Daoy (cell line): ENCODE results near the gene ZC3H12C. TPM values are rescaled to one million over a fixed set of nuclear protein-coding genes. Genes with fewer than 3 reads are reported as not detected.
A peak's percentile ranks its signal among the peaks of the same experiment; 100 is the strongest.

ENCODE experiments used
- DNase-seq: peaks from one replicate; pipeline ENCODE4 v3.0.0-alpha.2; 2015; ENCODE audit warnings: low read depth
- total RNA-seq: library from RNA; depleted of rRNA; stranded (reverse); fragments of >200 nt; shearing (Covaris generic); gene quantifications from 2 replicates; pipeline ENCODE4 v1.2.3, GENCODE V29; 2014

Gene ZC3H12C
- total RNA-seq, 1 experiment from 2014 or later, result 3.8 TPM

DNA sequence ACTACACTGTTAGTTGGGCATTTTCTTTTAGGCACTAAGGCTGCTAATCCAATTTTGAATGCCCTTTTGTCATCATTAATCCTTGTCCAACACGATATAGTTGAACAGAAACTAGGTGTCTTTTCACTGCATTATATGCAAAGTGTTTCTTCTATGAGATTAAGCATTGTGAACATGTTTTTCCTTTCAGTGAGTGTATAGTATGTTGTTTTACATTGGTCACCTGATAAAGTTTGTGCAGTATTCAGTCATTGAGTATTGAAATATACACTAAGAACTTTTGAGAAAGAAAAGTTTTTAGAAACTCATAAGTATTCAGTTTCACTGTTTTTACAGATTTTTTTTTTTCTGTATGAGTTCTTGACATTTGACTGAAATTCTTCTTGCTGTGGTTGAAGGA lies 59.0 kb downstream of the ZC3H12C start:
- no peak for DNase-seq

DNA sequence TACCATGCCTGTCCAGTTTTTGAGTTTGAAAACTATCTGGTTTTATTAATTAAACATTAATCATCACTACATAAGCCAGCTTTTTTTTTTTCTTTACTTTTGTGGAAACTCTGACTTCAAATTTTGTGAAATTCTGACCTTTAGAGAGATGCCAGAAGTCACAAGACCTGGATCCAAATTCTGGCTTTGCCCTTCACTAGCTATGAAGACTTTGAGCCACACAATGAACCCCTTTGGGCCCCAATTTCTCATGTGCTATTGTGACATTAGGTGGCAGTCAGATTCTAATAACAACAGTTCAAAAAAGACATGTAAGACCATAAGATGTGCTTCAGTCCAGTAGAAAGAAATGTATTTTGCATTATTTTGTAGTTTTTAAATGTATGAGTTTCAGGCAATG lies 60.3 kb downstream of the ZC3H12C start:
- no peak for DNase-seq

DNA sequence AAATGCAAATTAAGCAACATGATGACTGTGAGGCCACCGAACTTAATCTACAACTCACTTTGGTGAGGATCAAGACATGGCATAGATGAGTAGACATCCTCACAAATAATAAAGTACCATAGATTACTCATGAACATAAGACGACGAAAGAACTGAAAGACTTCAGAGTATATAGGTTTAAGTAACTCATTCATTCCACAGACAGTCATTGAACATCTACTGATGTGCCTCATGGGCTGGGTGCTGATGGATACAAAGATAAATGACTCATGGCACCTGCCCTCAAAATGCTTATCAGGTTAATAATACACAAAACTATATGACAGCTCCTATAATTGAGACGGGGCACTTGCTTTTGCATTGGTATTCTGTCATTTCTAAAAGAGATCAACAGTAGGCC lies 63.3 kb downstream of the ZC3H12C start:
- no peak for DNase-seq

DNA sequence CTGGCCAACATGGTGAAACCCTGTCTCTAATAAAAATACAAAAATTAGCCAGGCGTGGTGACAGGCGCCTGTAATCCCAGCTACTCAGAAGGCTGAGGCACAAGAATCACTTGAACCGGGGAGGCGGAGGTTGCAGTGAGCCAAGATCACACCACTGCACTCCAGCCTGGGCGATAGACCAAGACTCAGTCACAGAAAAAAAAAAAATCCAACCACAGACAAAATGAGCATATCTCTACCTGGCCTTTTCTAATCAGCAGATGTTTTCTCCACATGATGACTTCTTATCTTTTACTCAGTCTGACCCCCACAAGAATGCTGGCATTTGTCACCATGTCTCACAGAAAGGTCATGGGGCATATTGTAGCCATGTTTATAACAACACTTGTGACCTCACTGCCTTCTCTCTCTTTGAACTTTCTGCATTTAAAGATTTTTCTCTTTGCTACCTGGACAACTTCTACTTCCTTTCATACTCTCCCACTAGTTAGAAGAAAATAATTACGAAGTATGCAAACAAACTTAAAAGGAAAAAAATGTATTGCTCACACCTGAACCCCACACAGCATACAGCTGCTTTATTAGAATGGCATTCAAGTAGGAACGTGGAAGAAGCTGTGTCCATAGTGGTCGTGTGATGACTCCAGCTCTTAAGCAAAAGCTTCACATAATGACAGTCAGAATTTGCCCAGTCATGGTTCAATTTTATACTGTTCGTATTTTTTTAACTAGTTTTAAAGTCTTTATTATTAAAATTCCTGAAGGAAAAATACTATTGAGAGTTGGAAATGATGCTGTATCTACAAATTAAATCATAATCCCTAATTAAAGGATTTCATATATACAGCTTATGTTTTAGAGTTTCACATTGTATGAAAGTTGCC lies 65.4 kb downstream of the ZC3H12C start:
- no peak for DNase-seq

DNA sequence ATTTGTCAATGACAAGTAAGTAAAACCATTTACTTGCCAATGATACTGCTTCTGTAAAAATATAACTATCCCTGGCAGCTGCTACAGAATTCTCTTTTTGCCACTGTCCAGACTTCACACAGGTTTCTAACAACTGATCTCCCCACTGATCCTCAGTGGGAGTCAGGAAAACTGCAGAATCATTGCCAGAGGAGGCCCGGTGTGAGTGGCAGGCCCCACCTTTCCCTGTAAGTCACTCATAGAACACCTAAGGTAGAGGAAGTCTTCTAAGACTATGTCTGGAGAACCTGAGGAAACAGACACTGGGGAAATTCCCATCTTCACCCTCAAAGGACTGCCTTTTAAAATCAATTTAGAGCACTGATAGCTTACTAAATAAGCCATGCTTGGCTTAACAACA lies 66.3 kb downstream of the ZC3H12C start:
- no peak for DNase-seq

DNA sequence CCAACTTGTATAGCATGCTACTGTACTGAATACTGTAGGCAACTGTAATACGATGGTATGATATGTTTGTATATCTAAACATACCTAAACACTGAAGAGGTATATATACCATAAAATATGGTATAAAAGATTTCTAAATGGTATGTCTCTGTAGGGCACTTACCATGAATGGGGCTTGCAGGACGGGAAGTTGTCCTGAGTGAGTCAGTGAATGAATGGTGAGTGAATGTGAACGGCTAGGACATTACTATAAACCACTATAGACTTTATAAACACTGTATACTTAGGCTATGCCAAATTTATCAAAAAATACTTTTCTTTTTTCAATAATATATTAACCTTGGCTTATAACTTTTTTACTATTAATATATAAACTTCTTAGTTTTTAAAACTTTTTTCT lies 66.8 kb downstream of the ZC3H12C start:
- DNase-seq, result no peak

DNA sequence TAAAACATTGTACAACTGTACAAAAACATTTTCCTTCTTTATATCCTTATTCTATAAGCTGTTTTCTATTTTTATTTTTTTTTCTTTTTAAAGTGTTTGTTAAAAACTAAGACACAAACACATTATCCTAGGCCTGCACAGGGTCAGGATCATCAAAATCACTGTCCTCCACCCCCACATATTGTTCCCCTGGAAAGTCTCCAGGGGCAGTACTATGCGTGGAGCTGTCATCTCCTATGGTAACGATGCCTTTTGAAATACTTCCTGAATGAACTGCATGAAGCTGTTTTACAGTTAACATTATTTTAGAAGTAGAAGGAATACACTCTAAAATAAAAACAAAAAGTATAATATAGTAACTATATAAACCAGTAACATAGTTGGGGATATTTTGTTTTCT lies 67.2 kb downstream of the ZC3H12C start:
- DNase-seq, result no peak

DNA sequence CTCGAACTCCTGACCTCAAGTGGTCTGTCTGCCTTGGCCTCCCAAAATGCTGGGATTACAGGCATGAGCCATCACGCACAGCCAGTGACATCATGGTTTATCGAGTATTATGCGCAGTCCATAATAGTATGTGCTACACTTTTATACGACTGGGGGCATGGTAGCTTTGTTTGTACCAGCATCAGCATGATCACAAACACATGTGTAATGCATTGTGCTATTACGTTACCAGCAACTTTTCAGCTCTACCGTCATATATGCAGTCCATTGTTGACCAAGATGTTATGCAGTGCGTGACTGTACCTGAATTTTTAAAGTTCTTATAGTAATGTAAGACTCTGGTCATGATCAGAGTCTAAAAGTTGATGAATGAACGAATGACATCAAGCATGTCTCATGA lies 67.9 kb downstream of the ZC3H12C start:
- no peak for DNase-seq

DNA sequence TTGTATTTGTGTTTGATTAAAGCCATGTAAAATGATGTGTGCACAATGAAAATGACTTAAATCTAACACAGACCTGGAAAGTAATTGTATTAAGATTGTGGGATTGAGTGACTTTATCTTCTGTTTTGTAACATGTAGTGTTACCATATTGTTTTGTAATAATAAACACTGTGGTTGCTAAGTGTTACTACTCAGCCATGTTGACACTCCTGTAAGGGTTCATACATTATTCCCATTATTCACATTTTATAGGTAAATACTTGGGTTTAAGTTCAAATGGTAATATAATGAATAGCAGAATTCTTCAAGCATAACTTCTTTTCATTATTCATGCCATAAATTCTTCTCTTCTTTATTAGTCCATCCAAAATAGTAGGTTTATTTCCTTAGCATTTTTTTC lies 69.0 kb downstream of the ZC3H12C start:
- DNase-seq, result no peak

DNA sequence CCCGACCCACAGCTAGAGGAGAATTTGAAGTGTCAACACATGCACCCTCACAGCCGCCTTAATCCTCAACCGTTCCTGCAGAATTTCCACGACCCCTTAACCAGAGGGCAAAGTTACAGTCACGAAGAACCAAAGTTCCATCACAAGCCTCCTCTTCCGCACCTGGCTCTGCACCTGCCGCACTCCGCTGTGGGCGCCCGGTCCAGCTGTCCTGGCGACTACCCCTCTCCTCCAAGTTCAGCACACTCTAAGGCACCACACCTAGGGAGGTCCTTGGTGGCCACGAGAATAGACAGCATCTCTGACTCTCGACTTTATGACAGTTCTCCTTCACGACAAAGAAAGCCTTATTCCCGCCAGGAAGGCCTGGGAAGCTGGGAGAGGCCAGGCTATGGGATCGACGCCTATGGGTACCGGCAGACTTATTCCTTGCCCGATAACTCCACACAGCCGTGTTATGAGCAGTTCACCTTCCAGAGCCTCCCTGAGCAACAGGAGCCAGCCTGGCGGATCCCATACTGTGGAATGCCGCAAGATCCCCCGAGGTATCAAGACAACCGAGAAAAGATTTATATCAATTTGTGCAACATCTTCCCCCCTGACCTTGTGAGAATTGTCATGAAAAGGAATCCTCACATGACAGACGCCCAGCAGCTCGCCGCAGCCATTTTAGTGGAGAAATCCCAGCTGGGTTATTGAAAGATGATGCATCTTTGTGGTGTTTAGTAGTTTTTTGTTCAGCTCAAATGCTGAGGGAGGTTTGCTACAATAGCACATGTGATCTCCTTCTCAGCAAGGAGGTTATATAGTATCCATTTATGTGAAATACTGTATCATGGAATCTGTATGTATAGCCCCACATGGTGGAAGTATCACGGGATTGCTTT lies 72.1 kb downstream of the ZC3H12C start:
- no peak for DNase-seq

DNA sequence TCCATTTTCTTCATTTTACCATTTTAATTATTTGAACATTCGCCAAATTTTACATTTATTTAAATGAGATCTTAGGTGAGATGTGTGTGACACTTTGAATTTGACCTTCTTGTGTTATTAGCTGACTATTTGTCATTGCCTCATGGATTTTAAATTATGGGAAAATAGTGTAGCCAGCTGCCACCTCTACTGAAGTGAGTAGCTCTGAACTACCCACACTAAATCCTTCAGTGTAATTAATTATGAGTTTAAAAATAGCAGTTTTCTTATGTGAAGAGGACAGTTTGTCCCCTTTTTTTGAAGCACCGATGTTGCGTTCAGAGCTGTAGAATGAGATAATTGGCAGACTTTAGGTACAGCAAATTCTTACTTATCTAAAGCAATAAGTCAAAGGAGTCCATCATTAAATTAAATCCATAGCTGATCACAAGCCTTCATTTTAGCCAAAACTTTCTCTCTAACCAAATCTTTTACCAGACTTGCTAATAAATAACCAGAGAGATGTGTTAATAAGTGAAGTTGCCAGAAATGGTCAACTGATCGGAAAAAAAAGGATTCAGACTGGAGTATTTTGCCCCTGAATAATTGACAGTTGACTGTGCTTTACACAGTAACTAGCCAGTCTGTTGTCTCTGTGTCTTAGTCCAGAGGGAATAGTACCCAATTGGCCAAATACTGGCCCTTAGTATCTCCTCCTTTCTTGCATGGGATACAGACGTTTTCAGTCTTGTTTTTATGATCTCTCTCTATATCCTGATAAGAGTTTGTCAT lies 75.0 kb downstream of the ZC3H12C start:
- no peak for DNase-seq

DNA sequence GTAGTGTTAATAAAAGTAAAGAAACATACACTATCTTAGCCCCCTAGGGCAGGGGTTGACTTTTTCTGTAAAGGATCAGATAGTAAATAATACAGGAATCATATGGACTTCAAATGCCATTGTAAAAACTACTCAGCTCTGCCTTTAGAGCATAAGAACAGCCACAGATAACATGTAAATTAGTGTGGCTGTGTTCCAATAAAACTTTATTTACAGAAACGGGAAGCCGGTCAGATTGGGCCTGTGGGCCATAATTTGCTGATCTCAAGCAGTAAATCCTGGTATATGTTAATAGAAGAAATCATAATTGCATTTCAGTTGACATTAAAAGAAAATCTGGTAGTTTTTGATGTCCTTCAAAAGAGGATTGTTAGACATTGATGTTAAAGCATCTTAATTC lies 76.5 kb downstream of the ZC3H12C start:
- no peak for DNase-seq

DNA sequence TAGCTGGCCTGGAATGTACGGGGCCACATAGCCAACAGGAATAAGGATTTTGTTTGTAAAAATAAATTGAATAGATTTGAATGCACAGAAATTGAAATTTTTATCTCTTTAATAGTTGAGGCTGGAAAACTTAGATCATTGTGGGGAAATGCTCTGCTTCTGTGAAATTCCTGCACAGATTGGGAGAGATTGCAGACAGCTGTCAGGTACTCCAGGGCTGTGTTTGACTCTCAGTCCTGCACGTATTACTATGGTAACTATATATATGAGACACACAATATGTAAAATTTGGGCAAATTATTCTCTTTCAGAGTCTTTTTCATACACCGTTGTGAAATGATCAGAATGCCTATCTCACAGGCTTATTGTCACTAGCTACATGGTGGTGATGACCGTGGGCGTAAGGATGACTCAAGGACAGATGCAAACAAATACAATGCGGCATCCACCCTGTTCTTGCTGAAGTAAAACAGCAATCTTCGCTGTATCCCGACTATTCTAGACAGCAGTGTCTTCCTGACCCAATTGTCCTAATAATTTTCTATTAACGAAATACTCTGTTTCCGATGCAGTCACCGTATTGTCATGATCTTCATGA lies 79.4 kb downstream of the ZC3H12C start:
- DNase-seq, result no peak

DNA sequence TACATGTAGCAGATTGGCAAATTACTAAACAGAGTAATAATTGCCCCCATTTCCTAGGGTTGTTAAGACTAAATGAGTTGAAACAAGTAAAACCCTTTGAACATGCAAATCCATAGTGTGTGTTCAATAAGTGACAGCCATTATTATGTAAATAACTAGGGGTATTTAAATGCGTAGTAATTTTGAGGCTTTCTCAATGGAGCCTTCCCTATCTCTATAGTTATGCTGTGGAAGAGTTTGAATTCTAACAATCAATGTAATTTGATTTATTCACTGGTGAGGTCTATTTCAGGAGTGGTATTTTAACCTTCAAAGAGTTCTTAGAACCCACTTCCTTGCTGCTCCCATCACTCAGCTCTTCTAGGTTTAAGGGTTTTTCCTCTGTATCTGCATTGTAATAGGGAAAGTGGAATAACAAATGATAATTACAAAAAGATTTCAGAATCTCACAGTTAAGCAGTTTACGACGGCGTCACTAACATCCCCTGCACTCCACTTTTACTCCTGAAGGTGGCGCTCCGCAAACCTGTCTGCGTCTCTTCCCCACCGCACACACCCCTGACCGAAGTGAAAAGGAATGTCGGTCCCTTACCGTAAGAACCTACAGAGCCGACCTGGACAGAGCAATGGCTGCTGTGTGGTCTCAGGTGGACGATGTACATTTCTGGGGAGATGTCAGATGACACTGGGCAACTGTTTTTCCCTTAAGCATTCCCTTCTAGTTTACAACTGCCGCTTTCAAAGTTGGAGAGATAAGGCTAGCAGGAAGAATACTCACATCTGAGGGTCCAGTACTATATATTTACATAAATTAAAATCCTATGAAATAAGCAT lies 80.8 kb downstream of the ZC3H12C start:
- peak; percentile 72 for DNase-seq

DNA sequence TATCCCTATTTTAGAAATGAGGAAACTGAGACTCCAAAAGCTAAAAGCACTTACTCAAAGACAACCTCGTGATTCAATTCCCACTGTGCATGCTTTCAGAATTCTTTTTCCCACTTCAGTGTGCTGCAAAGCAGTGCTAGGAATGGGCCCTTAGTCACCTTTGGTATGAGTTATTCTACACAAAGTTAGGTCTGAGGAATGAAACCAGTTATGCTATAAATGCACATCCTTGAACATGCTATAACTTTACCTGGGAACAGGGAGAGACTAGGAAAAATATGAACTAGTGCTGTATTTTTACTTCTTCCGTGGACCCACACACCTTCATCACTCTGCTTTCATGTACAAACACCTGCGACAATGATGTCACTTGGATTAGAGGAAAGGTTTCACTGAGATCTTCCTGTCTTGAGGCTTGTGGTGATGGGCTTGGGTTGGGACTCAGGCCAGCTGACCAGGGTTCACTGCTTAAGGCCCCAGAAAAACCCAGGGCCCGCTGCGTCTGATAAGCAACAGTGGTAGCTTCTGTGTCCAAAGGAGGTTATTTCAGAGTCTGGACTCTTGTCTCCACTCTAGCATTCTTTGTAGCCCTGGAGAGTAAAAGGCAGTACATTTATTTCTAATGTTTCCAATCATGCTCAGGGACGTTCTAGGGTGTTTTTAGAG lies 81.6 kb downstream of the ZC3H12C start:
- DNase-seq, result no peak

DNA sequence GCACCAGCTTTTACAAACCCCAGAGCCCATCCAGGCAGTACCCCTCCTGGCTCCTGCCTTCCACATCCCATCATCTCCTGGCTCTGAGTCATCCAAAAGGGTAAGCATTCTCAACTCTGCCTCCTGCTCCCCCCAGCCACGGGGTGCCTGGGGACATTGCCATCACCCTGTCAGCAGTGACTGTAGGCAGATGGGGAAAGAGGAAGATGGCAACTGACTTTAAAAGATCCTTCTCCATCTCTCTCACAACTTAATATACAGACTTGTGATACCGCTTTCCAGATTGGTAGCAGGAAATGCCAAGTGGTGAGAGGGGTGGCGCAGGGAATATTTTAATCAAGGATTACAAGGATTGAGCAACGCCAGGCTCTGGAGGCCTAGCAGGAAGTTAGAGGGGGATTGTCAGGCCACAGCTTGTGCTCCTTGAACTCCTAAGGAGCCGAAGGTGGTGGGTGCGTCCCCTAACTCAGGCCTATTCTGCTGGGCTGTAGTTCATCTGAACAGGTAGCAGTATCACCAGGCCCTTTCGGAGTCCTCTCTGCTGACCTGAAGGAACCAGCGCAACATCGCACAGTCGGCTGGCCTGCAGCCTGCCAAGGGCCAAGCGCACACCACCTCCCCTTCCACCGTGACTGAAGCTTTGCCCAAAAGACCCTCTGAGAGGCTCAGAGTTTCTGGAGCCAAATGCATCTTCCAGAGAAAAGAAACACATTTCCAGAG lies 83.3 kb downstream of the ZC3H12C start:
- DNase-seq, result peak; percentile 21

DNA sequence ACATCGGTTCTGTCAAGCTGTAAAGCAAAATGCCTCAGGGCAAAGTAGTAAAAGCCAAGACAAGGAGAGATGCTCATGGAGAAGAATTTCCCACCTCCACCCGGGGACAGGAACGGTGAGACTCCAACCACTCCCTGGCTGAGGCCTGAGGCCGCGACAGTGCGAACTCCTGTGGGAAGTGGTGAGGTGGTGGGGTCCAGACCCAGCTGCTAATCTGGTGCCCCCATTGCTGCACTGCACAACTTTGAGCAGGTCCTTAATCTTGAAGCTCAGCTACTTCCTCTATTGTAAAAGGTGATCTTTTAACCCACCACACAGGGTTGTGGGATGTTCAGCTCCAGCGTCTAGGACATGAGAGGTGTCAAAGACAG lies 83.9 kb downstream of the ZC3H12C start:
- no peak for DNase-seq

DNA sequence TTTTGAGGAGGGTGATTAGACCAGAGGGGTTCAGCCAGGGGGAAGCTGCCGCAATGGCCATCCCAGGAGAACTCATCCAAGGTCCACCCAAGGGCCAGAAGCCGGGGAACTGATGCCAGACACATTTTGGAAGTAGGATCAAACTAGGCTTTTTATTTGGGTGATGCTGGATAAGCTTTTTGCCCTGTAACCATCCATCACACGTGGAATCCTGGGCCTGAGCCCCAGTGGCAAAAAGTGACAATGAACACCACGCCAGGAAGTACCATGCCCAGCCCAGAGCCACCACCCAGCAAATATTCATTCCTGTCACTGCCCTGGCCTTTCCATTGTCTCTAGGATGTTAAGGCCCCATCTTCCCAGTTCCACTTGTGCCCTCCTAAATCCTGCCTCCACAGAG lies 85.9 kb downstream of the ZC3H12C start:
- no peak for DNase-seq

DNA sequence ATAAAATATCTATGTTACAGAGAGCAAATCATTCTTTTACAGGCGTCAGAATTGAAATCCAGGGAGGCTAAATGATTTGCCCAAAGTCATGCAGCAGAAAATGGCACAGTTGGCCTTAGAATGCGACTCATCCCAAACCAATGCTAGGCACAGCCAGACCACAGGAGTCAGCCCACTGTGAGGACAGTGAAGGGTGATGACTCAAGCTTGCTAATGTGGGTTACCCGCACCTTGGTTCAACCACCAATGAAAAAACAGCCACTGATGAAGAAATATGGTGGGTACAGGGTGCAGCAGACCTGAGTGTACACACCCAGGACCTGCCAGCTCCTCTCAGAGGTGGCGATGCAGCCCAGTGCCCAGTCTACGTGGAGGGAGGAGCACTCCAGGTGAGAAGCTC lies 89.7 kb downstream of the ZC3H12C start:
- DNase-seq, result peak; percentile 52

DNA sequence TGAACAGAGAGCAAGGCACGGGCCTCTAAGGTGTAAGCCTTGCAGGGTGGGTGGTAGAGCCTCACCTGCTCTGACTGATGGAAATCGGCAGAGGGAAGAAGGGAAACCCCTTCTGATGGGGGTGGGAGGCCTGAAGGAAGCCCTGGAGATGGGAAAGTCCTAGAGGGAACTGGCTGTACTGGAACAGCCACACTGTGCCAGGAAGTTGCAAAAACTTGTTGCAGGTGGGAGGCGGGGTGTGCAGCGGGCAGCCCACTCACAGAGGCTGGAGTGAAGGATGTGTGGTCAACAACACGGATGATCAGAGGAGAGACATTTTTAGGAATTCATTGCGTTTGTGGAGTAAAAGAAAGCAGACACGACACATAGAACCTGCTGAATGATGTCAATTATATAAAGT lies 91.3 kb downstream of the ZC3H12C start:
- no peak for DNase-seq
